Hepatic stellate cell (primary cell): Measurements from ENCODE around the gene EYS.
"Not testable (repeated sequence)": the region's sequence is repeated elsewhere in the genome, so short reads cannot be mapped to it uniquely, and the experiment has no call there.

Experiments used
- DNase-seq: peaks from one replicate; pipeline ENCODE4 v3.0.0; 2011; ENCODE audit warnings: low spot score

EYS gene

DNA sequence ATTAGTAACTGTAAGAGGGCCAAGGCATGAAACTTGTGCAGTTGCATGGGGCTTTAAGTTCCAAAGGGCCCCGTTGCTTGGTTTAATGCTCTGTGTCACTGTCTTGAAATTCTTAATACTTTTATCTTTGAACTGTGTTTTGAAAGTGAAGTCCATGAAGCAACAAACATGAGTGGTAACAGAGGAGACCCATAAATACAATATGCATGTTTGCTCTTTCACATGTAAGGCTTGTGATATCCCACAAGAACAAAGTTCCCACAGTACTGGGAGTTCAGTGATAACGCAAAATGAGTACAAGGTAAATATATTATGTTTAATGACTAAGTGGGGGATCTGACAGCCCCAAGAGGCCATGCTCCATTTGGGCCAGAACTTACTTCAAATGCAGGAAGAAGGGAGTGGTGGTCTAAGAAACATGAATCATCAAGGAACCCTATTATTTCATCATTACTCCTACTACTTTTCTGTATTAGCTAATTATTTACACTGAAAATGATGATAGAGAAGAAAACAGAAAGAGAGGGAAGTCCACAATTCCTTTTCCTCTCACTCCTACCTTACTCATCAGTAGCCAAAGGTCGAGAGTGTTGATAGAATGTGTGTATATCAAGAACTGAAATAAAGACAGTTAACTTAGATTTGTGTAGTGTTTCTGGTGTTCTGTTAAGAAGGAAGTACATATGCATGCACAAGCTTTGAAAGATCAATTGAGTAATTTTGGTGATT lies 1914.1 kb downstream of the EYS start:
- DNase-seq: no peak

DNA sequence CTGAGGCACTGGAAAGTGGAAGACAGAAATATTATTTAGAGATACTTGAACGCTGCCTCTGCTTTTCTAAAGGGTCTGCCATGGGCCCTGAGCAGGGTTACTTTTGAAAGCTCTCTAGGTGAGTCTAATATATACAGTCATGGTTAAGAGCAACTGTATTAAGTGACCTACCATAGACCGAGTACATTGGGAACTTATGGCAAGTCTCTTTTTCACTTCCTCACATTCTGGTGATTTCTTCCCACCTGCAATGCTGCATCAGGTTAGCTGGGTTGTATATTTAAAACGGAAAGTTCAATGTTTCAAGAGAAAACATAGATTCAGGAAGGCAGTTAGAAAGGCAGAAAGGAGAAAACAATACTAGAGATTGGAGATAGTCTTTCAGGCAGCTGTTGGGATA lies 1916.7 kb downstream of the EYS start:
- DNase-seq: no peak

DNA sequence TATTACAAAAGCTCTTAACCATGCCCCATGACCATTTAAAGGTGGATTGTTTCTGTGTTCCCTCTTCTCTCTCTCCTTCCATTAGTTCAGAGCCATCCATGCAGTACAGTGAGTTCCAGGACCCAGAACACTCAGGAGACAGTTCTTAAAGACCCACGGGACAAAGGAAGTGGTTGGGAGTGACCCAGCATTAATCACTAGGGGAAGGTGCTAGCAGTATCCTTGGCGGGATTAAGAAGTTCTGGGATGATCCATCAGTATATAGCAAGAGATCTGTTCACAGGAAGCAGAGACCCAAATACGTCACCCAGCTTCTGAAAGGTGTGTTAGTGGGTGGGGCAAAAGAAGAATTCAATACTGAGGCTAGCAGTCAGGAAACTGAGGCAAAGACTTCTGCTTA lies 1917.3 kb downstream of the EYS start:
- no peak for DNase-seq

DNA sequence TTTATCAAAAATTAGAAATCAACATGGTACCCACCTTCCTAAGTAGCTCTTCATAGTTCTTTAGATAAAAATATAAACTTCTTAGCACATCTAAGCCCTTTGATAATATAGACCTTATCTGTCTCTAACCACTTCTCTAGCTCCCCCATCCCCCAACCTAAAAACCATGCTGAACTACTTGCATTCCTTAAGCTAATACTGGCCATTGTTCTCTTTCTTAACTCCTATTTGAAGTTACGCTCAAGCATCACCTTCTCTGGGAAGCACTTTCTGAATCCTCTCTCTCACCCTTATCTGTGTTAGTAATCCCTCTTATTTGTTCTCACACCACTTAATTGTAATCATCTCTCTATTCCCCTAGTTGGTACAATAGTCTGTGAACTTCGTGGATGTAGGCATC lies 1918.5 kb downstream of the EYS start:
- DNase-seq: no peak

DNA sequence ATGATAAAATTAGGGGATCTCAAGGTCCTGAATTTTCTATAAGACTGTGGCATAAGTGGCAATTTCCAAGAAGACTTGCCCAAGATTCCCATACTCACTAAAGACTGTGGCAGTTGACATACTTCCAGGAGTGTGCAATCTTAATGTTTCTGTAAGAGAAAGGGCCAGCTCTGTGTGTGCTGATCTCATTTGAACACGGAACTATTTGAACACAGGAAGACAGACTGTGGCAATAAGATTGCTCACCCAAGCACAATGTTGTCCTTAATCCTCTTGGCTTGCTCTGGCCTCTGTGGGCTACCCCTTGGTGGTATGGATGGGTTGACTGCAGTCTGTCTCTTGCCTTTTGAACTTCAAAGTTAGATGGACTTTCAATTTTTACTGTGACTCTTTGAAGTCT lies 1920.0 kb downstream of the EYS start:
- DNase-seq: no peak

DNA sequence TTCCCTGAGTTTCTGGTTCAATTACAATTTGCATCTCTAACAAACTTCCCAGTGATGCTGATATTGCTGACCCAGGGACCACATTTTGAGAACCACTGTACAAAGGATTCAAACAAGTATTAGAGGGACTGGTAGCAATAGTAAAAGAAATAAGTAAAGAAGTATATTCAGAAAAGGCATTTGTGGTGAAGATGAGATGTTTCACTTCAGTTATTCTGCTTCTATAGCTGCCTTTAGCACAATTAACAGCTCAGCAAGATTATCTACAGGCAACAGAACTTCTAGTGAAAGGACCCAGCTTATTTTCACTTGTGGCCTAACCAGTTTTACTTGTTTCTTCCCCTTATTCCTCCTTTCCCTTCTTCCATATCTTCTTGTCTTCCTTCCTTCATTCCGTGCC lies 1922.0 kb downstream of the EYS start:
- no peak for DNase-seq

DNA sequence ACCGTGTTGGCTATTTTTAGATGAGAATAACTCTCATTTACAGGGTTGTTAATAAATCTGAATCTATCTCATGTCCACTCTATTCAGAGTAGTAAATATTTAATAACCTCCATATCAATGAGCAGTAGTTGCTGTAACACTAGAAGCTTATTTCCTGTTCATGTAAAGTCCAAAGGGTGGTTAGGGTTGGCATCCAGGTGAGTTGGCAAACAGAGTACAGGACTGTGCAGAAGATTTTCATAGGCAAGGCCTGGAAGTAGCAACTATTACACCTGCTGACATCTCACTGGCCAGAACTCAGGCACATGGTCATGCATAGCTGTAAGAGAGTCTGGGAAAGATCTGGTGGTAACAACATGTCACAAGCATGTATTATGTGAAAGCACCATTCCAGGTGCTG lies 1923.9 kb downstream of the EYS start:
- no peak for DNase-seq

DNA sequence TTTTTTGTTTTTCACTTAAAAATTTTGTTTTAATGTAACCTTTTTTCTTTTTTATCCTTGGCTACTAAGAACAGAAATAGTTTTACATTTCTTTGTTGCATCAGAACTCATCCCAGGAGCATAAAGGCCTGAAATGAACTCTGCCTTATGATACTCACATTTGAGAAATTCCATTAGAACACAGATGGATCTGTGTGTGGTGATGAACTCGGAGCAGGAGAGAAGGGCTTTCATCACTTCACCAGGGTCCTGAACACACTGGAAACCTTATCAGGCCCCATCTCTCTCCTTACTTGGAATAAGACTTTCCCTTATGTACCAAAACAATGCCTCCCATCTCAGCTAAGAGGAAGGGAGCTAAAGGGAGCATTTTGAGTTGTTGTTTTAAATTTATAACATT lies 1932.1 kb downstream of the EYS start:
- no peak for DNase-seq

DNA sequence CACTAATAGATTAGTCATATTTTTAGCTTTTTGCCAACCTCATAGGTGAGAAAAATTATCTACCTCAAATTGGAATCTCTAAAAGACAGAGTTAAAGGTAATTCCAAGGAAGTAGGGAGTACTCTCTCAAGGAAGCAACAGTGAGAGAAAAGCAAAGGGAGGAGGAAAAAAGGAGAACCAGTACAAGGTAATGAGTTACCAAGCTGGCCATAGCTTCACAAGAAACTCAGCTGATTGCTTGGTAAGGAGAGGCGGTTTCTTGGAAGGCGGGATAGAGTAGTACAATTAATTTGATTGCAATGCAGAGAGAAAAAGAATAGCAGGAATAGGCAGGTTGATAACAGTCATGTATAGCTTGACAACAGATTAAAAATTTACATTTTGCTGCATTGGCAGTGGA lies 1933.8 kb downstream of the EYS start:
- no peak for DNase-seq

DNA sequence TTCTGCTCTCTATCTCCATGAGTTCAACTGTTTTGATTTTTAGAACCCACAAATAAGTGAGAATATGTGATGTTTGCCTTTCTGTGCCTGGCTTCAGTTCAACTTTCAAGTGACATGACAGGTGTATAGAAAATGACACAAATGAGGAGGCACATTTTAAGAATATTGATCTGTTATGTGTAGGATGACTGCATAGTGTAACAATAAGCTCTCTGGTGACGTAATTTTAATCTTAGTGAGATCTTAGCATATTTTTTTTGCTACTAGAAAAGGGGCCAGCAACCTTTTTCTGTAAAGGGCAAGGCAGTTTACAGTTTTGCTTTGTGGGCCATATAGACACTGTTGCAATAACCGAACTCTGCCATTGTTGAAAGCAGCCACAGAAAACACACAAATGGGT lies 1941.2 kb downstream of the EYS start:
- no peak for DNase-seq

DNA sequence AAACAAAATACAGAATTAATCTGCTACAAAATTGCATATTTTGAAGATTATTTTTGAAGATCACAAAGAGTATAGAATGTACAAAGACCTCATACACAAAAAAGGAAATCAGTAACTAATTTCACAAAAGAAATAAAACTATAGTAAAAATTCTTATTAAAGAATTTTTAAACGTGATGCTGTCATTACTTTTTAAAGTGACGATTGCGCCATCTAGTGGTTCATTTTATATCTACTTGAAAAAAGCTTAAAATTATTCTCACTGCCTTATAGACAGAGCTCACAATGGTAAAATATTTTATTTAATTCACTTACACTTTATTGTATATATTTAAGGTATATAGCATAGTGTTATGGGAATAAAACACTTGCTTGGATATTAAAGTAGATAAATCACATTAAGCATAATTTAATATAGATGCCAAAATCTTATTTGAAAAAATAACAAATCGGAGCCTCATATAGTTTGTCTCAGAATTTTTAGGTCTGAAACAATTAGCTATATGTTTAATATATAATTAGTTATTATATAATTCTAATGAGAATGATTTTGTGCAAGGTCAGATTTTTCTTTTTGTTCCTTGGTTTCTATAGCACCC lies 1942.6 kb downstream of the EYS start:
- no peak for DNase-seq

DNA sequence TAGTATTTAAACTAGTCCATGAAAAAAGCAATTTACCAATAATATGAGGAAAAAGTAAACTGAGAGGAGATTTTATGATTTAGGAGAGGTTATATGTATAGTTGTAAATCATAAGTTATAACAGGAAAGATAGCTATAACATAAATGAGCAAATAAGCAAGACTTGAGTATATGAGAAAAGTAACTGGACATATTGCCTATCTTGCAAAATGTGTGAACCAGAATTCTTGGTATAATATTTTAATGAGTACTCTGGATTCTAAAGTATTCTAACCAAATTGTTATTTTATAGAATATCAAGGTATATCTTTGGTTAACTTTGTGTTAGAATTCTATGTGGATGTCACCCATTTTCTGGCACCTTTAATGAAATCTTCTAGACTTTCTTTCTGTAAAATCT lies 1946.8 kb downstream of the EYS start:
- DNase-seq: no peak

DNA sequence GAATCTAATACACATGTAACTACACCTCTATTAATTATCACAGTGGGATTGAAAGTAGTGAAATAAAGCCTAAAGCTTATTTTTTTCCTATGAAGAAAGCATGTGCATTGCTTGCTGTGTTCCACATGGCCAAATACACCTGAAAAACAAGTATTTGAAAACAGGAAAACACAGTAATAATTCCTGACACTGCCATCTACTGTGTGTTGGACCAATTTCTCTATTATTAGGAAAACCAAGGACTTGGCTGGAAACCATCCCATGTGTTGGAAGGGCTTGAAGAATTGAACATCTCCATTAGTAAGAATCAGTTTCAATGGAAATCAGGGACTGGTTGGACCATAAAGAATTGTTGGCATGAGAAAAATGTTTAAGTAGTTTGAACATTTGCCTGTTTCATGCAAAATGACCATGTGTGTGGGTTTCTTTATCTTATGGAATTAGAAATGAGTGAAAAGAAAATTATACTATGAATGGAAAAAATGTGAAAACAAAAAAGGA lies 1947.4 kb downstream of the EYS start:
- DNase-seq: no peak

DNA sequence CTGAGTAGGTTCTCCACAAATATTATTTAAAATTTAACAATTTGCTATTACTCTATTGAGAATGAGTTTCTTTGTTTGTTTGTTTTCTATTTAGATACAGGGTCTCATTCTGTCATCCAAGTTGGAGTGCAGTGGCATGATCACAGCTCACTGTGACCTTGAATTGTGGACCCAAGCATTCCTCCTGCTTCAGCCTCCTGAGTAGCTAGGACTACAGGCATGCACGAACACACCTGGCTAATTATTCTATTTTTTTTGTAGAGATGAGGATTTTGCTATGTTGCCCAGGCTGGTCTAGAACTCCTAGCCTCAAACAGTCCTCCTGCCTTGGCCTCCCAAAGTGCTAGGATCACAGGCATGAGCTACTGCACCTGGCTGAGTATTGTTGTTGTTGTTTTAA lies 1949.2 kb downstream of the EYS start:
- DNase-seq: no peak

DNA sequence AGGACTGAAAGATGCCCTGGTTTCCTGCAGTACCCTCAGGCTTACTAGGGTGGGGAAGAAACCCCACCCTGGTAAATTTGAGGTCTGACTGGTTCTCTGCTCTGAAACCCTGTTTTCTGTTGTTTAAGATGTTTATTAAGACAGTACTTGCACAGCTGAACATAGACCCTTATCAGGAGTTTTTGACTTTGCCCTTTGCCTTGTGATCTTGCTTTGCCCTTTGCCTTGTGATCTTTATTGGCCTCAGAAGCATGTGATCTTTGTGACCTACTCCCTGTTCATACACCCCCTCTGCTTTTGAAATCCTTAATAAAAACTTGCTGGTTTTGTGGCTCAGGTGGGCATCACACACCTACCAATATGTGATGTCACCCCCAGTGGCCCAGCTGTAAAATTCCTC lies 1949.8 kb downstream of the EYS start:
- DNase-seq: not testable (repeated sequence)

DNA sequence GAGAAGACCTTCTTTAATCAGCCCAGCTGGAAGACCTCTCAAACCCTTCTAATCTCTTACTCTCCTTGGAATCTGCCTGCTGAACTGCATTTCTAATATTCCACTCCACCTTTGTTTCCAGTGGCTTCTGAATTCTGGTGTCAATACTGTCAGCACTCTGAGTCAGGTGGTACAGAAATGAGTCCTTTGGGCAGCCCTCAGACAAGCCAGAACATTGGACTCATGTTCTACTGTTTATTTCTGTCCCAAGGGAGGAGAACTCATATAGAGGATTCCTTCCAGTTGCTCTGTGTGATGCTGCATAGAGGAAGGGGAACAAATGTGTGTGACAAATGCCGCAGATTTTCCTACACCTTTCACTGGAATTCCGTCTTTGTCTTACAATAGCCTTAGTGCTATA lies 1956.6 kb downstream of the EYS start:
- DNase-seq: no peak

DNA sequence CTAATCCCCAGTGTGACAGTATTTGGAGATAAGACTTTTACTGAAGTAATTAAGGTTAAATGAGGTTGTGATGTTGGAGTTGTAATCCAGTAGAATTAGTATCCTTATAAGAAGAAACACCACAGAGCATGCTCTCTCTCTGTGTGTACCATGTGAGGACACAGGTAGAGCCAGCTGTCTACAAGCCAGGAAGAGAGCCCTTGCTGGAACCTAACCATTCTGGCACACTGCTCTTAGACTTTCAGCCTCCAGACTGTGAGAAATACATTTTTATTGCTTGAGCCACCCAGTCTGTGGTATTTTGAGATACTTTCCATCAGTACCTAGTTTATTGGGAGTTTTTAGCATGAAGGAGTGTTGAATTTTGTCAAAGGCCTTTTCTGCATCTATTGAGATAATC lies 1961.2 kb downstream of the EYS start:
- no peak for DNase-seq

DNA sequence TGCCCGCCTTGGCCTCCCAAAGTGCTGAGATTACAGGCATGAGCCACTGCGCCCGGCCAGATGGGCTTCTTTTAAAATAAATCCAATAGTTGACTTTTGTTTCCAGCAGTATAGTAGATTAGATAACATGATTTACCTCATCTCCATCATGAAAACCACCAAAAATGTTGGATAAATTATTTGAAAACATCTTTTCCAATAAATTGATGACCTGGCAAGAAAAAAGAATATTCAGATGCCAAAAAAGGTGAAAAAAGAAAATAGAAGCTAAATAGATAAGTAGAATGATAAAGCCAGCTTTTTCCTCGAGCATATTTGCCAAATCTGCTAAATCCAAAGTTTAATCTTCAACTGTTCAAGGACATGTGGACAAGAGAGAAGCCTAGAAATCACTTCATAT lies 1962.2 kb downstream of the EYS start:
- no peak for DNase-seq

DNA sequence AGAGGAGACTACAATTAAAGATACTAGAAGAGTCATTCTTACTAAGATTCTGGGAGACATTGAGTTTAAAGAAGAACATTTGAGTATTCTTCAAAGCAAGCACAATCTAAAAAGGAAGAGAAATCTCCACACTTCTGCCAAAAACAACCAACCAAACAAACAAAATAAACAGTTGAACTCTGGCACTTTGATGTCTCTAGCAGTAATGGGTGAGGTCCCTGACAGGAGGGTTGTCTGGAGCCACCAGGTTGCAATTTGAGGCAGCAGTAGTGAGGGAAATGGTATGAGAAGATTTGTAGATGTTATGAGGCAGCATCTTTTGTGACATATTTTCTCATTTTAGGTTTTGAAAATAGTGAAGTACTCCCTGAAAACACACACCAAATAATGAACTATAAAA lies 1963.3 kb downstream of the EYS start:
- DNase-seq: no peak

DNA sequence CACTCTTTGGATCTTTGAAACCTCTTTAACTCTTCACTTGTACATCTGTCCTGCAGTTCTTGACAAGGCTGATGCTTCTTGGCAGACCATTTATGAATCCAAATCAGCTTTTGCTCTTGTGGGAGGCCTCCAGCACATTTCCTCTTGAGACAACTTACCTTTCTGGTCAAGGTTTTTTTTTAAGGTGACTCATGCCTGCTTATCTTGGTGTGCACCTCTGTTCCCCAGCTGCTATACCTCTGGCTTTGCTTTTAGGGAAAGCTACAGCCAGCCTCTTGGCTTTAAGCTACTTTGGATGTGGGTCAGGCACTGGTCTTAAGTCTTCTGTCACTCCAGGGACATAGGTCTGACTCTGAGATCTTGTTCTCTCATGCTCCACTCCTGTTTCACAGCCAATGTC lies 1965.0 kb downstream of the EYS start:
- DNase-seq: no peak

DNA sequence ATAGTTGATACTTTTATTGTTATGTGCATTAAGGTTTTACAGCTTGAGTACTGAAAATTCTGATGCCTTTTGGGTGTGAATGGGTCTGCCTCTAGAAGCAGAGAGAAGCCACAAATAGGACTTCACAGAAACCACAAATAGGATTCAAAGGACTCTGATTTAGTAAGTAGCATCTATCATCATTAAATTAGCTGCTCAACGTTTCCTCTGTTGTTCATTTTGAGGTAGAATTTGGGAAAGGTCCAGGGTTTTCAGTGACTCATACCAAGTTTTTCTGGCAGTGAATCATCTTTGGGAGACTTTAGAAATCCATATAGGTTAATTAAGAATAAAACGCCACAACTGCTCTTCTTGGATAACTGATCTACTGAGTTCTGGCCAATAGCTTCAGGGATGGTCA lies 1966.3 kb downstream of the EYS start:
- DNase-seq: peak; percentile 3

DNA sequence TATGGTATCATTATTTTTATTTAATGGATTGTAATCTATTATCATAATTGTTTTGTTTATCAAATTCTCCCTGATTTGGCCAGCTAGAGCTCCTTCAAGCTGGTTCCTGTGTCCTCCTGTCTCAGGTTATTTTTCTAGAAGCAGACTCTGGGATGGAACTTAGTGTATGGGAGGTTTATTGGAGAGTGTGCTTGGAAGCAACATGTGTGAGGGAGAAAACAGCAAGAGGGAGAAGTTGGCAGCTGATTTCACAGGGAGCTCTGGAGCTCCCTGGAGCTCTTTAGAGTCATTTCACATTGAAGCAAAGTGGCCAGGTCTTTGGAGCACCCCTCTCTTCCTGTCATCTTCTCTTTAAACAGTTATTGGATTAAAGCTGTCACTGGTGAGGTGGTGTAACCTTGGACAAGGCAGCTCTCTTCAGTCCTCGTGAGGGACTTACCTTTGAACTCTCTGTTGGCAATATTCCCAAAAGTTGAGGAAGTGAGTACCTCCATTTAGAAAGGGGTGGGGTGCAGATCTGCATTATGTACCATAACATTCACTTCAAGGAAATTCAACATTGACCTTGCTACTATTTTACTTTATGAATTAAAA lies 1967.8 kb downstream of the EYS start:
- DNase-seq: no peak

DNA sequence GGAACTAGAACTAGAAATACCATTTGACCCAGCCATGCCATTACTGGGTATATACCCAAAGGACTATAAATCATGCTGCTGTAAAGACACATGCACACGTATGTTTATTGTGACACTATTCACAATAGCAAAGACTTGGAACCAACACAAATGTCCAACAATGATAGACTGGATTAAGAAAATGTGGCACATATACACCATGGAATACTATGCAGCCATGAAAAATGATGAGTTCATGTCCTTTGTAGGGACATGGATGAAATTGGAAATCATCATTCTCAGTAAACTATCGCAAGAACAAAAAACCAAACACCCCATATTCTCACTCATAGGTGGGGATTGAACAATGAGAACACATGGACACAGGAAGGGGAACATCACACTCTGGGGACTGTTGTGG lies 1968.8 kb downstream of the EYS start:
- DNase-seq: not testable (repeated sequence)

DNA sequence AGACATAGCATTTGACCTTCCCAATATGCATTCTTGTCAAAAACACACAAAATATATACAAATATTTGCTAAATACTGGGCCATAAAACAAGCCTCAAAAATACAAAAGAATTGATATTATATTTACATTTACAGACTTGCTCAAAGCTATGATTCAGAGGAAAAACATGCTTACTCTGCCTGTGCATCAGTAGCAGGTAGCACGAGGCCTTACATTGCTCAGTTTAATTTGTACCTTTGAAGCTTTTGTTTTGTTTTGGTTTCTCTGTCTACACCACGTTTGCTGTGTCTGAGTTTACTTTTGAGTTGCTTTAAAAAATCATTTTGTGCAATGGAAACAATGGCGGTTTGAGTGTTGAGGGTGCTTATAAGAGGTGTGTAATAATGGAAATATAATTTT lies 1972.1 kb downstream of the EYS start:
- DNase-seq: no peak
